Dedifferentiated amniotic fluid mesenchymal stem cell (primary cell): Measurements from ENCODE around the gene CD84.
"Not testable (repeated sequence)": the region's sequence is repeated elsewhere in the genome, so short reads cannot be mapped to it uniquely, and the experiment has no call there.

Source experiments
- DNase-seq: peaks from one replicate; pipeline ENCODE4 v3.0.0-alpha.2; 2016; ENCODE audit errors: extremely low spot score

CD84 gene

DNA sequence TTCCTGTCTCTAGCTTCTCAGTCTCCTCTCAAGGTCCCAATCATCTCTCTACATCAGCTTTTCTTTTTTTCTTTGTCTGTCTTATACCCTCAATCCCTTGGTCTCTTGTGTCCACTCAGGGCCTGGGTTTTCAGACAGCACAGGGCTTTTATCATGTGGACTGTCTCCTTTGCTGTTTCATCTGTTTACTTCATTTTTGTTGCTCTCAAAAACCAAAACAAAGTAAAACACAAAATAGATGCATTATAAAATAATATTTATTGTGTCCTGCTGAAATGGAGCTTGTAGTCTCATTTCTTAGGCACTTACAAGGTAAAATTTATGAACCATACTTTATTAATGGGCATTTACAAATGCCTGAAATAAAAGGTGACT is 38.5 kb downstream of the CD84 start:
- DNase-seq: no peak

- no peak for DNase-seq
Observed at GRCh38 chr1:160539990-160540858, 39.1 kb downstream of the CD84 start.

- DNase-seq: no peak
Observed at GRCh38 chr1:160539684-160539989, 39.7 kb downstream of the CD84 start.

DNA sequence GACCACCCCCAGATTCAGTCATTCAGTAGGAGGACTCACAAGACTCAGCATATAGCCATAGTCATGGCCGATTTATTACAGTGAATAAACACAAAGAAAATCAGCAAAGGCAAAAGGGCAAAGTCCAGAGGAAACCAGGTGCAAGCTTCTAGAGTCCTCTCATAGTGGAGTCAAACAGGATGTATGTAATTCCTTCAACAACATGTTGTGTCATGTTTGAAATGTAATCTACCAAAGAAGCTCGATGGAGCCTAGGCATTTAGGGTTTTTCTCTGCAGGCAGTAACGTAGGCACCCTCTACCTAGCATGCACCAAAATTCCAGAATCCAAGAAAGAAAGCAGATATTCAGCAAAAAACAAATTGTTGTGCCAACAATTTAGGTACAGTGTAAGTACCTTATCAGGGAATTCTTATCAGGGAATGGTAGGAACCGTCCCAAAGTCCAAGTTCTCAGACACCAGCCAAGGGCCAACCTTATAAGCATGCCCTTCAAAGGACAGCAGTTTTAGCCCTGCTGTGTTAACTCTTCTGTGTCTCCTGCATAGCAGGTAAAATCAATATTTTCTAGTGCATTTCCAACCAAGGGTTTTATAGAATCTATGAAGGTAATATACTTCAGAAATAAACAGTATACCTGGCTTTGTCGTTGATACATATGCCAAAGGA is 40.2 kb downstream of the CD84 start:
- no peak for DNase-seq

DNA sequence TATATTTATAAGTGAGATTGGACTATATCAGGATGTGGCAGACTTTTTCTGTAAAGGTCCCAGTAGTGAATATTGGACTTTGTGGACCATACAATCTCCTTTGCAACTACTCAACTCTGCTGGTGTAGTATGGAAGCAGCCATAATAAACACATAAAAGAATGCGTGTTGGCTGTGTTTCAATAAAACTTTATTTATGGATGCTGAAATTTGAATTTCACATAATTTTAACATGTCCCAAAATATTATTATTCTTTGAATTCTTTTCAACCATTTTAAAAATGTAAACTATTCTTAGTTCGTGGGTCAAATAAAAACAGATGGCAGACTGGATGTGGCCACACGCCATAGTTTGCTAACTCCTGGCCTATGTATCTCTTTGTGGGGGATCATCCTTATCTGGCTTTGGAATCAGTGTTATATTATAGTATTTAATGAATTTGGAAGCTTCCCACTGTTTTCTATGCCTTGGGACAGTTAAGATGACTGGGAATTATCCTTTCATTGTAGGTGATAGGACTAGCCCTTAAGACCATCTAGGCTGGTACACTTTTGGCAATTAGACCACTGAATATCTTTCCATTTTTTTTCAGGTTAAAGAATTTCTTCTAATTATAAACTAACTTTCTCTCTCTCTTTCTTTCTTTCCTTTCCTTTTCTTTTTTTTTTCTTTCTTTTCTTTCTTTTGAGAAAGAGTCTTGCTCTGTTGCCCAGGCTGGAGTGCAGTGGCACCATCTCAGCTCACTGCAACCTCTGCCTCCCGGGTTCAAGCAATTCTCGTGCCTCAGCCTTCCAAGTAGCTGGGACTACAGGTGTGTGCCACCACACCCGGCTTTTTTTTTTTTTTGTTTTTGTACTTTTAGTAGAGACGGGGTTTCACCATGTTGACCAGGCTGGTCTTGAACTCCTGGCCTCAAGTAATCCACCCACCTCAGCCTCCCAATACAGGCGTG is 41.3 kb downstream of the CD84 start:
- no peak for DNase-seq

DNA sequence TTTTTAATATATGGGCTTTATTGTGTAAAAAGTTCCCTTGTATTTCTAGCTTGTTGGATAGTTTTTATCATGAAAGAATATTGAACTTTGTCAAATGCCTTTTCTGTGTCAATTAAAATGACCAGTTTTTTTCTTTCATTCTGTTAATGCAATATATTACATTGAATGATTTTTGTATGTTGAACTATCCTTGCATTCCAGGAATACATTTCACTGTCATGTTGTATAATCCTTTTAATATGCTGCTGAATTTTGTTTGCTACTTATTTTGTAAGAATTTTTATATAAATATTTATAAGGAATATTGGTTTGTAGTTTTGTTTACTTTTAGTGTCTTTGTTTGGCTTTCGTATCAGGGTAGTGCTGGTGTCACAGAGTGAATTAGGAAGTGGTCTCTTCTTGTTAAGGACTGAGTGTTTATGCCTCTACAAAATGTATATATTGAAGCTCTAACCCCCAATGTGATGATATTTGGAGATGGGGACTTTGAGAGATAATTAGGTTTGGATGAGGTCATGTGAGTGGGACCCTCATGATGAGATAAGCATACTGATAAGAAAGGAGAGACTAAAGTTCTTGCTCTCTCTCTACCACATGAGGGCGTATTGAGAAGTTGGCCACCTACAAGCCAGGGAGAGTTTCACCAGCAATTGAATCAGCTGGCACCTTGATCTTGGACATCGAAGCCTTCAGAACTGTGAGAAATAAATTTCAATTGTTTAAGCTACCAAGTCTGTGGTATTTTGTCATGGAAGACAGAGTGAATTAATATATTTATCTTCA is 44.3 kb downstream of the CD84 start:
- no peak for DNase-seq

DNA sequence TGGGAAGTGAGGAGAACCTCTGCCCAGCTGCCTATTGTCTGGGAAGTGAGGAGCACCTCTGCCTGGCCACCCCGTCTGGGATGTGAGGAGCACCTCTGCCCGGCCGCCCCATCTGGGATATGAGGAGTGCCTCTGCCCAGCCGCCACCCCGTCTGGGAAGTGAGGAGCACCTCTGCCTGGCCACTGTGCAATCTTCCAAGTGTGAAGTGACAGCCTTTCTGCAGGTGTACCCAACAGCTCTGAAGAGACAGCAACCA is 46.8 kb downstream of the CD84 start:
- not testable (repeated sequence) for DNase-seq

- not testable (repeated sequence) for DNase-seq
Observed at GRCh38 chr1:160531809-160532556, 47.3 kb downstream of the CD84 start.

DNA sequence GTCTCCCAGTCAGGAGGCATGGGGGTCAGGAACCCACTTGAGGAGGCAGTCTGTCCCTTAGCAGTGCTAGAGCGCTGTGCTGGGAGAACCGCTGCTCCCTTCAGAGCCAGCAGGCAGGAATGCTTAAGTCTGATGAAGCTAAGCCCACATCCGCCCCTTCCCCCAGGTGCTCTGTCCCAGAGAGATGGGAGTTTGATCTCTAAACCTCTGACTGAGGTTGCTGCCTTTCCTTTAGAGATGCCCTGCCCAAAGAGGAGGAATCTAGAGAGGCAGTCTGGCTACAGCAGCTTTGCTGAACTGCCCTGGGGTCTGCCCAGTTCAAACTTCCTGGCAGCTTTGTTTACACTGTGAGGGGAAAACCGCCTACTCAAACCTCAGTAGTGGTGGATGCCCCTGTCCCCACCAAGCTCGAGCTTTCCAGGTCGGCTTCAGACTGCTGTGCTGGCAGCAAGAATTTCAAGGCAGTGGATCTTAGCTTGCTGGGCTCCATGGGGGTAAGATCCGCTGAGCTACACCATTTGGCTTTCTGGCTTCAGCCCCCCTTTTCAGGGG is 49.8 kb downstream of the CD84 start:
- not testable (repeated sequence) for DNase-seq

GRCh38 chr1:160523789-160524188 is 55.5 kb downstream of the CD84 start:
- DNase-seq: not testable (repeated sequence)

DNA sequence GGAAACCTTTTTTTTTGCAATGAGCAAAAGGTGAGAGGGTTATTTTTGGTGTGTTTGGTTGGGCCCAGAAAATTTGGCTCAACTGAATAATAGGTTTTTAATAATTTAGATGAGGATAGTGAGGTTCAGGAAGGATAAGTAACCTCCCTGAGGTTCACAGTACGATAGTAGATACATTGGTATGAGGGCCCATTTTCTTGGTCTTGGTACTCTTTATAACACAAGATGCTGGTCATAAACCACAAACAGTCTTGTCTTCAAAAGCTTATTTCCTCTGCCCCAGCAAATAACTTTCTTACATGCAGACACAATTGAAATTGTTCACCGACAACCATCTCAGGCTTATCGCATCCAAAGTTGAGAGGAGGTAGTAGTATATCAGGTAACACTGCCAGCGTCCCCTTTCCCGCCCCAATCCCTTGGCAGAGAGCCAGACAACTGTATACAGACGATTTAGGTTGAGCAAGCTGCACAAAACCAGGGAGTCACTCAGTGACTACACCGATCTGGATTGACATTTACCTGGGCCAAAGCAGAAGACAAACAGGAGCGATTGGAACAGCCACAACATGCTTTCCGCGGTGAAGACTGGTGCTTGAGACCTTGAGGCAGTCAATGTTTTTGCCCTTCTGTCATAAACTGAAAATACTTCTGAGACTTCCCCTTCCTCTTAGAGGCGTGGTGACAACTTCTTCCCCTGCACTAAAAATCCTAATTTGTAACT is 56.5 kb downstream of the CD84 start, which contains the start of gene SLAMF6:
Gene SLAMF6, minus strand, starts transcription at position 634 of the 724 bp plus-strand sequence. Its CDS starts 63 bp downstream, at position 571.
- no peak for DNase-seq

DNA sequence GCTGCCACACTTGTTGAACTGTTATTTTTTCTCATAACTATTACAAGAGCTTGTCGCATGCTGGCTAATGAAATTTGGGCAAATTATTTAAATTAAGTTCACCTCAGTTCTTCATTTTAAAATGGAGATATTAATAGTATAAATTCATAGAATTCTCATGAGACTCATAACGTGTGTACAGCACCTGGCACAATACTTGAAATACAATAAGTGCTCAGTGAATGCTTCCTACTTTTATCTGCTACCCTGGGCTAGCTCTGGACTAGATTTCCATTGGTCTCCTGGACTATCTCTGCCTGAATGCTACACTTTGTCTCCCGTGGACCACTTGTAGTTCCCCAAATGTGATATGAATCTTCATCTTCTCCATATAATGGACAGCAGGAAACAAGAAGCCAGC is 57.2 kb downstream of the CD84 start:
- DNase-seq: no peak

DNA sequence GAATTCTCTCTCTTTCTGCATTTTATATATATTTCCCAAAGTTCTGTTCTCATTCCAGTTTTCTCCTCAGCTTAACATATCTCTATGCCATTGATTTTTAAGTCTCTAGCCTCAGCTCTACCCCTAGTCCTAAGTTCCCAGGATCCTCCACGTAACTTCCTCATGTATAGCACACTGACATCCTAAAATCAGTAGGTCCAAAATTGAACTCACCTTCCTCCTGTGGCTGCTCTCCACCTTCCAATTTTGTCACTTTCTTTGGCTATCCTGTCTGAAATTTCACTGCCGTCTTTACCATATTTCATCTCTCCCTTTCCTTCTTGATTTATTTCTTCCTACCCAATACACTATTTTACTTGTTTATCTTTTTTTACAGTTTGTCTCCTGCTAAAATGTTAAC is 57.7 kb downstream of the CD84 start:
- no peak for DNase-seq

- DNase-seq: no peak
Observed at GRCh38 chr1:160520999-160521398, 58.3 kb downstream of the CD84 start.

- no peak for DNase-seq
Observed at GRCh38 chr1:160520582-160520981, 58.7 kb downstream of the CD84 start.

GRCh38 chr1:160519642-160520435 is 59.5 kb downstream of the CD84 start:
- DNase-seq: no peak

GRCh38 chr1:160517519-160517918 is 61.8 kb downstream of the CD84 start:
- DNase-seq: not testable (repeated sequence)

- not testable (repeated sequence) for DNase-seq
Observed at GRCh38 chr1:160515908-160516307, 63.4 kb downstream of the CD84 start.

GRCh38 chr1:160504651-160505050 is 74.6 kb downstream of the CD84 start:
- DNase-seq: no peak
